Cardiac fibroblast (primary cell): ENCODE measurements around the gene NPDC1.

Experiments
- DNase-seq, 2 donors: peaks; one replicate each; pipeline versions ENCODE4 v3.0.0 to v3.0.0-alpha.2; 2010; ENCODE audit warnings: low read depth in 2 of 2
- H3K4me3 ChIP-seq, 2 donors: replicated peaks in 1 of 2; 1 replicate in 1 of 2; 2 replicates in 1 of 2; pipeline ENCODE4 v1.5.1; 2011; ENCODE audit warnings: low read depth in 2 of 2, low read length in 2 of 2, mild to moderate bottlenecking in 2 of 2, moderate library complexity in 1 of 2
- TF ChIP-seq, protein P1 (sequence below): IDR thresholded peaks from one replicate; pipeline ENCODE4 v1.5.1; 2011; ENCODE audit warnings: low read depth, mild to moderate bottlenecking, low read length, inconsistent platforms

Gene NPDC1

GRCh38 chr9:137011156-137011555 lies 34.8 kb downstream of the NPDC1 start:
- TF ChIP-seq, protein P1, sequence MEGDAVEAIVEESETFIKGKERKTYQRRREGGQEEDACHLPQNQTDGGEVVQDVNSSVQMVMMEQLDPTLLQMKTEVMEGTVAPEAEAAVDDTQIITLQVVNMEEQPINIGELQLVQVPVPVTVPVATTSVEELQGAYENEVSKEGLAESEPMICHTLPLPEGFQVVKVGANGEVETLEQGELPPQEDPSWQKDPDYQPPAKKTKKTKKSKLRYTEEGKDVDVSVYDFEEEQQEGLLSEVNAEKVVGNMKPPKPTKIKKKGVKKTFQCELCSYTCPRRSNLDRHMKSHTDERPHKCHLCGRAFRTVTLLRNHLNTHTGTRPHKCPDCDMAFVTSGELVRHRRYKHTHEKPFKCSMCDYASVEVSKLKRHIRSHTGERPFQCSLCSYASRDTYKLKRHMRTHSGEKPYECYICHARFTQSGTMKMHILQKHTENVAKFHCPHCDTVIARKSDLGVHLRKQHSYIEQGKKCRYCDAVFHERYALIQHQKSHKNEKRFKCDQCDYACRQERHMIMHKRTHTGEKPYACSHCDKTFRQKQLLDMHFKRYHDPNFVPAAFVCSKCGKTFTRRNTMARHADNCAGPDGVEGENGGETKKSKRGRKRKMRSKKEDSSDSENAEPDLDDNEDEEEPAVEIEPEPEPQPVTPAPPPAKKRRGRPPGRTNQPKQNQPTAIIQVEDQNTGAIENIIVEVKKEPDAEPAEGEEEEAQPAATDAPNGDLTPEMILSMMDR: no peak
- DNase-seq: no peak
- no peak overlapping the region for H3K4me3 ChIP-seq

DNA sequence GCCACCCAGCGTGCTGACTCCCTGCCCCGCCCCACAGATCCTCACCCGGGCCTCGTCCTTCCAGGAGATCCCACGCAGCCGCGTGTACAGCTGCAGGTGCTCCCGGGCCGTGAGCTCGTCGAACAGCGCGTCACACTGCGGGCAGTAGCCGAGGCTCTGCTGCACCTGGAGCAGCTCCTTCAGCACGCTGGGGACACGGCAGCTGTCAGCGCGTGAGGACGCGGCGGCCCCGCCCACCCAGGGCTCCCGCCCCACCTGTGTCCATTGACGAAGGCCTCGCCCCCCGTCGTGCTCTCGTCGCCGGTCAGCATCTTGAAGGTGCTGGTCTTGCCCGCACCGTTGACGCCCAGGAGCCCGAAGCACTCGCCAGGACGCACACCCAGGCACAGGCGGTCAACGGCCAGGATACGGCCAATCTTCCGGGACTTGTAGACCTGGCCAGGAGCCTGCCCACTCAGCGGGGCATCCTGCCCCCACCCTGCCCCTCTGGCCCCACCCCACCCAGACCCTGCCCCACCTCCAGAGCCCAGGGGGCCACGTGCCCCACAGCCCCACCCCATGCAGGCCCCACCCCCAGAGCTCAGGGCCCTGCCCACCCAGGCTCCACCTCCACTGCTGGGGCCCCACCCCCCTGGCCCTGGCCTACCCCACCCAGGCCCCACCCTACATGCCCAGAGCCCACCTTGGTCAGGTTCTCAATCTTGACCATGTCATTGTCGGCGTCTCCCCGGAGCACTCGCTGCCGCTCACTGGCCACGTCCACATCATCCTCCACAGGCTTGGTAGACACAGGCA lies 35.8 kb downstream of the NPDC1 start:
- DNase-seq: no peak
- no peak overlapping the region for H3K4me3 ChIP-seq
- TF ChIP-seq, protein P1: no peak

- no peak for DNase-seq
- TF ChIP-seq, protein P1: no peak
- no peak overlapping the region for H3K4me3 ChIP-seq
Observed at GRCh38 chr9:137009217-137009616, 36.8 kb downstream of the NPDC1 start.

DNA sequence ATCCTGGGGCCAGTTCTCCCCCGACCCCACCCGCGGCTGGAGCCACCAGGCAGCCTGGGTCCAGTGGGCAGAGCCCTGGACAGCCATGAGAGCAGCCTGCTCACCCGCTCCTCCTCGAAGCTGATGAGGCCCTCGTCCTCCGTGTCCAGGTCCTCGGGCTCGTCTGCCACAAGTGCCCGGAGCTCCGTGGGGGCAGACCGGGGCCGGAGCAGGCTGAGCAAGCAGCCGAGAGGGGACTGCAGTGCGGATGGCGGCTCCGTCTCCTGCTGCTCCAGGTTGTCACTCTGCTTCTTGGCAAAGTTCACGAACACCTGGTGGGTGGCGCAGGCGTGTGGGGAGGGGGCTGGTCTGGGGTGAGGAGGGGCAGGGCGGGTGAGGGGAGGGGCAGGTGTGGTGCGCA lies 37.7 kb downstream of the NPDC1 start:
- no peak for DNase-seq
- no peak overlapping the region for H3K4me3 ChIP-seq
- TF ChIP-seq, protein P1: no peak

DNA sequence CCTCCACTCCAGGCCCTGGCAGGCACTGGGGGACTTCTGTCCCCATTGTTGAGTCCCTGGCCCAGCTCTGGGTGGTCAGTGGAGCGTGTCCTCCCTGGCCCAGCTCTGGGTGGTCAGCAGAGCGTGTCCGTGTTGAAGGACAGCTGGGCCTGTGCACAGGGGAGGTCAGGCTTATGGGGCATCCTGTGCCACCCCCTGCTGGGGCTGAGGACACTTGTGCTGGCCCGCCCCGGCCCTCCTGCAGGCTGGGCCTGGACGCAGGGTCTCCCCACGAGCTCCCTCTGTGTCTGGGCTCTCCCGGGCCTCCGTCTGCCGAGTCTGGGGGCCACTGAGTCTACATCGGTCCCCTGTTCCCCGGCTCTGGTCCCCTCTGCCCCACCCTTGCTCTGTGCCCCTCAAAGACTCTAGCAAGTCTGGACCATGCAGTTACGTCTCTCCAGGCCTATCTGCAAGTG lies 38.1 kb downstream of the NPDC1 start:
- H3K4me3 ChIP-seq: no peak overlapping the region
- no peak for DNase-seq
- TF ChIP-seq, protein P1: no peak

DNA sequence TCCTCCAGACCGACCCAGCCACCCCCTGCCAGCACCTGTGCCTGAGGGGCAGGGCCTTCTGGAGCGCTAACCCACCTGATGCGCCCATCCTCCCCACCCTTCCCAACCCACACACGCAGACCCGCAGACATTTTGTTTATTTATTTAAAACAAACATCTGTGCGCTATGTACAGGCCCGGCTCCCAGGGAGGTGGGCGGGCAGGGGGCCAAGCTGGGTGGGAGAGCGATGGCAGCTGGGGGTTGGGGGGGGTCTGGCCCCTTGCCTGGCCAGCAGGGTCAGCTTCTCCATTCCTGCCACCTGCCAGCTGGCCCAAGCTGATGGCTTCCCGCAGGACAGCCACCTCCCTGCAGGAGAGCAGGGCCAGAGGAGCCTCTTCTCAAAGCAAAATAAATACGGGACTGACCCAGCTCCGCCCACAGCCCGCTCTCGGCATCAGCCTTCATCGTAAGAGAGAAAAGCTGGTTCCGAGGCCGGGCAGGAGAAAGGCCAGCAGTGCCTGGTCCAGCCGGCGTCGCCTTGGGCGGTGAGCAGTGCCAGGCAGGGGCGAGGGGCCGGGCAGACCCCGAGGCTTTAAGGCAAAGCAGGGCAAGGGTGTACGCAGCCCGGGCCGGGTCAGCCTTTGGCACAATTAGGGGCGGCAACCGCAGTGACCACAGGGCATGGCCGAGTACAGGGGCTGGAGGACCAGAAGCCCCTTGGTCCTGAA lies 38.7 kb downstream of the NPDC1 start:
- H3K4me3 ChIP-seq: no peak overlapping the region
- TF ChIP-seq, protein P1: no peak
- no peak for DNase-seq
